IPS DF 19.7 (cell line): Measurements from ENCODE around the gene TMEFF2.

Experiments used
- DNase-seq: peaks from one replicate; pipeline ENCODE4 v3.0.0-alpha.2; 2013; ENCODE audit warnings: low read depth, low spot score

TMEFF2 gene

DNA sequence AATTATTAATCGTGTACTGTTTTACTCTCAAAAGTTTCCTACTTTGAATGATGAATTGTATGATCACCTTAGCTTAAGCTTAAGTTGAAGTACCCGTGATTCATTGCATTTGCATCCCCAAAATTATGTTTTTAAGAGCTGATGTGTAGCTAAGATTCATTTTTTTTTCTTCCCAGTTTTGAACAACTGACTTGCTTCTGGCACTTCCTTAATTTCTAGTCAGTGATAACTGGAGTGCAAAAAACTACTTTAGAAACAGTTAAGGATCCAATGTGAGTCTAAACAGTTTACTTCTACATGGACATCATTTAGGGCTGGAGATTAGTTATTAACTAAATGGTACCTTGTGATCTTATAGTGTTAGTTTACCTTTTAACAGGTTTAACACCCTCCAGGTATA is 223.9 kb downstream of the TMEFF2 start:
- no peak for DNase-seq

GRCh38 chr2:191968120-191968519 is 226.6 kb downstream of the TMEFF2 start:
- DNase-seq, result no peak

- DNase-seq, result no peak
These were observed 229.0 kb downstream of the TMEFF2 start for GRCh38 chr2:191965733-191966132.

GRCh38 chr2:191961556-191961955 is 233.2 kb downstream of the TMEFF2 start:
- no peak for DNase-seq

DNA sequence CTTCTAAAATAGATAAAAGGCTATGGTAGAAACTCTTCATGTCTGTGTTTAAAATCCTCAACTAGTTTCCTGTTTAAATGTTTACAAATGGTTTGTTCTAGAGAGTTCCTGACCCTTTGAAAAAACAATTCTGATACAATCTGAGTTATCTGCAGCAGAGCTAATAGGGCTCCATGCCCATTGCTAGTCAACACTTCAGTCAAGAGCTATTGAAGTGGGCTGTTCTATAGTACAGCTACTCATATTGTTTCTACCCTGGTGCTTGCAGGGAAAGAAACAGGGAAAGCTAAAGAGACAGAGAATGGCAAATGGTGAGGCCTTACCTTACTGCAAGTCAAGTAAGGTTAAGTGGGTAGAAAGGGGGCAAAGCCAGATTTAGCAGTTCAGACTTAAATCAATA is 235.5 kb downstream of the TMEFF2 start:
- no peak for DNase-seq

DNA sequence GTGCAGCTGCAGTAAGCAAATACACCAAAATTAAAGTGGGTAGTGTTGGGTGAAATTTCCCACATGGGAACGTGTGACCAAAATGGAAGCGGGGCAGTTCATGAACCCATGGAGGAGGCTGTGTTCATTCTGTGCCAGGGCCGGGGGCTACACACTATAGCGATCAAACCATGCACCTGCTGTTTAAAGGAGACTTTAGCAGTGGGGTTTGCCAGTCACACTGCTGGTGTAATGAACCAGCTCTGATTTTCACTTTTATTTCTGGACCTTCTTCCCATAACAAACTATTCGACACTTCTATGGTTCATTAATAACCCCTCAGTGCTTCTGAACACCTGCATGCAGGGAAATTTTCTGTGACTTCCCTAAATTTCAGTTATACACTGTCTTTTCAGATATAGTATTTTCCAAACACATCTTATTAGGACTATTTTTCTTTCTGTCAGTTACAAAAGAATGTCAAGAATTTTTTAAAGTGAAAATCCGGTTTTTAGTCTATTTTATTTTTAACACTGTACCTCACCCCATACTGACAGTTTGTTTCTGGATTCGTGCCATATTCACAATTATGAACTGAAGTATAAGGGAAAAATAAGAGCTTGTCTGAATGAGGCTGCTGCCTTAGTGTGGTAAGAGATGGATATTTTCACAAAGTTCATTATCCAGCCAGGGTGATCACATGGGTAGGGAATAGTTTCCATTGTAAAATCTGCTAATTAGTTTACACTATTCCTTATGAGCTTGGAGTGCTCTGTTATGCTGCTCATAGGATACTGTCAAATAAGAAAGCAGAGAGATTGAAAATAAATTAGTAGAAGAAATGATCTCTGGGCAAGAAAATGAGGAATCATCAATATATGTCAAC is 236.5 kb downstream of the TMEFF2 start:
- DNase-seq, result no peak

- no peak for DNase-seq
These were observed 240.3 kb downstream of the TMEFF2 start for GRCh38 chr2:191954451-191954850.

DNA sequence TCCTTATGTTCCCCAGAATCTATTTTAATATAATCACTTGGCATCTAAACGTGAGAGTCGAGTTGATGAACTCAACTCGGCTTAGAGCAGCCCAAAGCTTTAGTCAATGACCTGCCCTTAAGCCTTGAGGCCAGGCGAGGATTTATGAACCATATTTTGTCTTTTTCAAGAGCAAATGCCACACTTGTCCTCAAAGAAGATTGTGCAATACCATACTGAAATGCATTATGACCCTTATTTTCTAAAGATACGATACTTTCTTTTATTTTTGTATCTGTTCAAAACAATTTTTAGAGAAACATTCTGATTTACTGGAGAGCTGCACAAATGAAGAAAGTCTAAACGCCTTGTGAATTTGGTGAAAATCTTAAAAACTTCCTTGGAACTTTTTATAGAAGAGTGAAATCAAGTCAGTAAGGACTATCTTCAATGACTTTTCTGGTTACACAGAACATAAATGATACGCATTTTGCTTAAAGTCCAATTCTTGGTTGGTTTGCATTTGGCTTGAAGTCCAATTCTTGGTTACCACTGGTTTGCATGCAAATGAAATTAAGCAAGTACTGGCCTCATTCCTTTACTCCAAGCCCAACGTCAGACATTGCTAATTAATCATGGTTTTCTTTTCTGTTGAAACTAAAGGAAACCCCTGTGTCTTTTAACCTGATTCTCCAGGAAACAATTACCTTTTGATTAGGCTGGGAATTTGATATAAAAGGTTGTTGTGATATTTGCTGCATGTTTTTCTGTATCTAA is 242.0 kb downstream of the TMEFF2 start:
- no peak for DNase-seq

GRCh38 chr2:191951832-191952231 is 242.9 kb downstream of the TMEFF2 start:
- DNase-seq, result no peak

DNA sequence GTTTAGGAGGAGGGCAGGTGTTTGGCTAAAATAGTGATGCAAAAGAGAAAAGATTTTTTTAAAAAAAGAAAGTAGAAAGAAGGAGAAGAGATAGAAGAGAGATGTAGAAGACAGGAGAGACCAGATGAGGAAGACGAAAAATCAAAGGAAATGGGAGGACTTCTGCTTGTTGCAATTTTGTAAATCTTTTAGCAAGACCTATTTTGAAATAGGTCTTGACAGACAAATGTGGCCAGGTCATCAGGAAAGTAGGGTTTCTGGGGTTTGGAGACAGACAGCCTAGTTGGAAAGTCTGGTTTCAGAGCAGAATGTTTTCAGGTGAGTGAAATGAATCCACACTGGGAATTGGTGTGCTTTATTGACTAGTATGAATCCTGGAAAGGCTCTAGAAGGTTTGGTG is 243.4 kb downstream of the TMEFF2 start:
- no peak for DNase-seq

GRCh38 chr2:191950132-191950874 is 244.4 kb downstream of the TMEFF2 start:
- no peak for DNase-seq

DNA sequence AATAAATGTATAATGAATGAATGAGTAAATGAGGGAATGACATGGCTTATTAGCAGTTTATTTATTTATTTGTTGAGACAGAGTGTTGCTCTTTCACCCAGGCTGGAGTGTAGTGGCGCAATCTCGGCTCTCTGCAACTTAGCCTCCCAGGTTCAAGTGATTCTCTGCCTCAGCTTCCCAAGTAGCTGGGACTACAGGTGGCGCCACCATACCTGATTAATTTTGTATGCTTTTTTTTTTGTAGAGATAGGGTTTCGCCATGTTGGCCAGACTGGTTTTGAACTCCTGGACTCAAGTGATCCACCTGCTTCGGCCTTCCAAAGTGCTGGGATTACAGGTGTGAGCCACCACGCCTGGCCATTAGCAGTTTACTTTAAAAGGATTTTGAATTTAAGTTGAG is 247.5 kb downstream of the TMEFF2 start:
- DNase-seq, result no peak

DNA sequence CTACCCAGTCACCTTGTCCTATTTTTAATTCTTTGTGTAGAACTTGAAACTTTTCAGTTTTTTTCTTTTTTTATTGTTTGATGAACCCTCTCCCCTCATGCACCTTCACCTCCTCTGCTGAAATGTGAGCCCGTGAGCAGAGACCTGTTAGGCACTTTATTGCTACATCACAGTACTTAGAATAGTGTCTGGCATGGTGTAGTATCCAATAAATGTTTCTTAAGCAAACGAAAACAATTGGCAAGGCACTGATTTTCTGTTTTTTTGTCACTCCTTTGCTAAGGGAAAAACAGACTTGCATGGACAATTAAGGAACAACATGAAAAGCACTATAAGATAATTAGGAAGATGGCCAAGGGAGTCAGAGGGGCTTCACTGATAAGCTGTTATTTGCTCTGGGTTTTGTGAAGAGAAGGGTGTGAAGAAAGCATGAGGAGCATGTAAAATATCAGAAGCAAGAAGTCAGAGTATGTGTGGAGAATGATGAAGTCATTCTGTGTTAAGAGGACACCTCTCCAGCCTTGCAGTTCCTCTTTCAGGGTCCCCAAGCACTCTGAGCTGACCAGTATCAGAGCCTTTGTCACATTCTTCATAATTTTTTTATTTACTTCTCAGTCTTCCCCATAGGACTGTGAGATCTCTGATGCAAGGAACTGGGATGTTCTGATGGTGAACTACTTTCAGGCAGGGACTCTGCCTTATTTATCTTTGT is 248.1 kb downstream of the TMEFF2 start:
- DNase-seq, result no peak

GRCh38 chr2:191945623-191946022 is 249.1 kb downstream of the TMEFF2 start:
- no peak for DNase-seq

GRCh38 chr2:191942739-191943103 is 252.0 kb downstream of the TMEFF2 start:
- no peak for DNase-seq

DNA sequence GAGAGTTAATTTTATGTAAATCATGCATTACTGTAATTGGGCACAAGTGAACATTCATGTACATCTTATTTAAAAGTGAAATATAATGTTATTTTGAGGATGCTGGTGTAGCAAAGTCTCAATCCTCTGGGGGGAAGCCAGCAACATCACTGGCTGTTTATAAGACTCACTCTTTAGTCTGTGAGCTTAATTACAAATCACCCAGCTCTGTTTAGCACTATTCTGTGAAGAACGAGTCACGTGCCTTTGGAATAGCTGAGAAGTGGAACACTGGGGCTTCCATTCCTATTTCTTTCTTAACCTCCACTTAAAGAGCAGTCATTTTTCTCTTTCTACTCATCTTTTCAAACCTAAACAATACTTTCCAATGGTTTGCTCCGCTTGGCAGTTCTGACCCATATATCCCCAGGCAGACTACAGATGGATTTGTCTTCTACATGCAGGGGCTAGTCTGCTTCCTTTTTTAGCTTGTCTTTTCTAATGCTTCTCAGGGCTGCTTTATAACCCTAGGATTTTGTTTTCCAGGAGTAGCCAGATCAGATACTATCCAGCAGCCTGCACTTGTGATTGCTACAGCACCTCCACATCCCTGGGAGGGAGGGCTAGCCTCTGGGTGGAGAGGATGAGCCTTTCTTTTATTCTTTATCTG is 252.5 kb downstream of the TMEFF2 start:
- no peak for DNase-seq

DNA sequence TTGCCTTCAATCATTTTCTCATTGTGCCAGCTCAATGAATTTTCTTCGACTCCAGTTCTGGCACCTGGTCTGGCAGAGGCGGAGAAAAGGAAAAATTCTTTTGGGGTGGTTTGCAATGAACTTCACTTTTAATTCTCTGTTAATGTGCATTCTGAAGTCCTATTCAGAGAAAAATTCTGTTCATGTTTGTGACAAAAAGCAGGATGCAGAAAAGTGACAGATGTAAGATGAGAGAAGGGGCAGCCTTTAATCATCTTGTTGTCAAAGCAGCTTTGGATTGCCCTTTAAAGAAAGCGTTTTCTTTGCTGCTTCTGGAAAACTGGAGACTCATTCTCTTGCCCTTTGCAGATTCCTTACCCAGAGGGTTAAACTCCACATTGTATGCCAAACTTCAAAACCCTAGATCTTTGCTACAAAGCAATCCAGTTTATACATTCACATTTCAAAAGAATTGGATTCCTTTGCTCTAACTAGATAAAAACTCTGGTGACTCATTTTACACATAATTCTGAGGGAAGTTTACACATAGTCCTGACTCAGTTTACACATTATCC is 253.3 kb downstream of the TMEFF2 start:
- DNase-seq, result no peak

DNA sequence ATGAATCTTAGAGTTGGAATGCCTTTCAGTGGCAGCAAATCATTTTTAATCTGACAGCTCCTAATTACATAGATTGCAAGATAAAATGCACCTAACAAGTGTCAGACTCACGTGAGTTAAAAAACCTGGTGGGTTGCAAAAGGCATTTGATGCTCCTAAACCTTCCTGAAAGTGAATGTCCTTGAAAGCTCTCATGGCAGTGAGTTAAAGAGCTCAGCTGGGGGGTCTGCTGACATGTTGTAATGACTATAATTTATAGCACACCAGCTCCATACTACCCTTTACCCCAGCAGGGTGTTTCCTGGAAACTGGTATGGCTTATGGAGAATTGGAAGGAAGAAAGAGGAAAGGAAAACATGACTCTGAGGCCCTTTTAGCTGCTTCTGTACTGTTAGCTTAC is 256.0 kb downstream of the TMEFF2 start:
- no peak for DNase-seq

DNA sequence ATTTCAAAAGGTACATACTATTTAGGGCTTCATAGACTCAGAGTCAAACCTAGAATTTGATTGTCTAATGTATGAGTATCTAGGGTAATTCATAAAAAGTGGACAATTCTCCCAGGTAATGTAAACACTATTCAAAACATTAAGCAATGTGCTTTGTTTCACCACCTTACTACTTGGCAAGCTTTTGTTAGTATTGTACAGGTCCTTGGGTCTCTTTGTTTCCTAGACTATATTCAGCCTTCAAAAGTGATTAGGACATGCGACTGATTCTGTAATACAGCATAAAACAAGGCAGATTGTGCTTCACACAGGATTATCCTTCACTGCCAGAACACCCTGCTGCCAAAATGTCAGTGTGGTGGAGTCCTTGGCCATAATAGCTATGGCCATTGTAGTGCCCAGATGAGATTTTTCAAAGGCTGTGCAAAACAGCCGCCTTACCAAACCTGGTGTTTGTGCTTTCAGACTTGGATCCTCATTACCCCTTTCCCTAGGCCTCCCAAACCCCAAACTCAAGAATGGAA is 257.8 kb downstream of the TMEFF2 start:
- DNase-seq, result no peak

- no peak for DNase-seq
These were observed 259.5 kb downstream of the TMEFF2 start for GRCh38 chr2:191935247-191935646.
